Activated CD4-positive, alpha-beta T cell treated with anti-CD3 and anti-CD28 coated beads for 1 hour (primary cell): ENCODE results near the gene SIAH1.
"Not testable (repeated sequence)": the region's sequence is repeated elsewhere in the genome, so short reads cannot be mapped to it uniquely, and the experiment has no call there.

Experiments
- DNase-seq: peaks from one replicate; pipeline ENCODE4 v3.0.0-alpha.2; 2020

The SIAH1 gene

GRCh38 chr16:48392407-48392806, 7.2 kb upstream of the SIAH1 start:
- DNase-seq: no peak

GRCh38 chr16:48386559-48387312, 1.5 kb upstream of the SIAH1 start:
- no peak for DNase-seq

- no peak for DNase-seq
Measured at GRCh38 chr16:48384520-48385252, 527 bp downstream of the SIAH1 start.

GRCh38 chr16:48383877-48384519, 1.2 kb downstream of the SIAH1 start:
- DNase-seq: no peak

- DNase-seq: no peak
Measured at GRCh38 chr16:48383009-48383876, 2.0 kb downstream of the SIAH1 start.

GRCh38 chr16:48382131-48382530, 3.1 kb downstream of the SIAH1 start:
- no peak for DNase-seq

- DNase-seq: no peak
Measured at GRCh38 chr16:48381201-48381600, 4.0 kb downstream of the SIAH1 start.

GRCh38 chr16:48378836-48379235, 6.4 kb downstream of the SIAH1 start:
- no peak for DNase-seq

- DNase-seq: no peak
Measured at GRCh38 chr16:48378276-48378675, 6.9 kb downstream of the SIAH1 start.

GRCh38 chr16:48377301-48377700, 7.9 kb downstream of the SIAH1 start:
- not testable (repeated sequence) for DNase-seq

- no peak for DNase-seq
Measured at GRCh38 chr16:48374255-48374654, 11.0 kb downstream of the SIAH1 start.

- no peak for DNase-seq
Measured at GRCh38 chr16:48373258-48374029, 11.8 kb downstream of the SIAH1 start.

- DNase-seq: no peak
Measured at GRCh38 chr16:48372744-48373143, 12.5 kb downstream of the SIAH1 start.

- no peak for DNase-seq
Measured at GRCh38 chr16:48371393-48371780, 13.8 kb downstream of the SIAH1 start.

GRCh38 chr16:48370668-48371392, 14.4 kb downstream of the SIAH1 start:
- not testable (repeated sequence) for DNase-seq

GRCh38 chr16:48370229-48370628, 15.0 kb downstream of the SIAH1 start:
- no peak for DNase-seq

GRCh38 chr16:48369765-48370164, 15.4 kb downstream of the SIAH1 start:
- DNase-seq: no peak

GRCh38 chr16:48367441-48368049, 17.7 kb downstream of the SIAH1 start:
- no peak for DNase-seq

- peak; percentile 16 for DNase-seq
Measured at GRCh38 chr16:48366165-48367093, 18.8 kb downstream of the SIAH1 start.
